ENCODE results near the gene FGR. TPM values are rescaled to one million over a fixed set of nuclear protein-coding genes. Genes with fewer than 3 reads are reported as not detected.

FGR gene
- total RNA-seq, 1 donor from 2014 or later: 28.6 TPM

GRCh38 chr1:27633640-27634176 lies 1.3 kb downstream of the FGR start:
- peaks cover 91% of the 10 kb centered on the region for H3K4me1 Mint-ChIP-seq
- H3K27ac Mint-ChIP-seq: peak overlapping the region; percentile 83
- POLR2A ChIA-PET: interaction anchor here (0.5 to 15.1 kb wide), 3 partner anchors 8 to 26 kb away, joined by 3 to 271 read pairs (median 22); no protein-coding TSS in a partner anchor
- intact Hi-C loops (cut with micrococcal nuclease): loop anchor here (1.0 kb wide), 3 partner anchors 8 to 24 kb away; no protein-coding TSS in a partner anchor
- CTCF ChIA-PET: interaction anchor here (1.8 to 2.2 kb wide), 2 partner anchors 9 to 29 kb away, joined by 5 to 7 read pairs; no protein-coding TSS in a partner anchor
- TF ChIP-seq, protein P1, sequence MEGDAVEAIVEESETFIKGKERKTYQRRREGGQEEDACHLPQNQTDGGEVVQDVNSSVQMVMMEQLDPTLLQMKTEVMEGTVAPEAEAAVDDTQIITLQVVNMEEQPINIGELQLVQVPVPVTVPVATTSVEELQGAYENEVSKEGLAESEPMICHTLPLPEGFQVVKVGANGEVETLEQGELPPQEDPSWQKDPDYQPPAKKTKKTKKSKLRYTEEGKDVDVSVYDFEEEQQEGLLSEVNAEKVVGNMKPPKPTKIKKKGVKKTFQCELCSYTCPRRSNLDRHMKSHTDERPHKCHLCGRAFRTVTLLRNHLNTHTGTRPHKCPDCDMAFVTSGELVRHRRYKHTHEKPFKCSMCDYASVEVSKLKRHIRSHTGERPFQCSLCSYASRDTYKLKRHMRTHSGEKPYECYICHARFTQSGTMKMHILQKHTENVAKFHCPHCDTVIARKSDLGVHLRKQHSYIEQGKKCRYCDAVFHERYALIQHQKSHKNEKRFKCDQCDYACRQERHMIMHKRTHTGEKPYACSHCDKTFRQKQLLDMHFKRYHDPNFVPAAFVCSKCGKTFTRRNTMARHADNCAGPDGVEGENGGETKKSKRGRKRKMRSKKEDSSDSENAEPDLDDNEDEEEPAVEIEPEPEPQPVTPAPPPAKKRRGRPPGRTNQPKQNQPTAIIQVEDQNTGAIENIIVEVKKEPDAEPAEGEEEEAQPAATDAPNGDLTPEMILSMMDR (IDR thresholded peaks at IDR 0.05): no peak
- no peak for DNase-seq
- H3K36me3 Mint-ChIP-seq (ENCODE audit: low read depth): no peaks in the 10 kb centered on the region
- ATAC-seq (ENCODE audit: low read depth): no peak
- H3K4me3 Mint-ChIP-seq: peak overlapping the region; percentile 75
- no peaks in the 10 kb centered on the region for H3K27me3 Mint-ChIP-seq
- H3K9me3 Mint-ChIP-seq: no peaks in the 10 kb centered on the region

DNA sequence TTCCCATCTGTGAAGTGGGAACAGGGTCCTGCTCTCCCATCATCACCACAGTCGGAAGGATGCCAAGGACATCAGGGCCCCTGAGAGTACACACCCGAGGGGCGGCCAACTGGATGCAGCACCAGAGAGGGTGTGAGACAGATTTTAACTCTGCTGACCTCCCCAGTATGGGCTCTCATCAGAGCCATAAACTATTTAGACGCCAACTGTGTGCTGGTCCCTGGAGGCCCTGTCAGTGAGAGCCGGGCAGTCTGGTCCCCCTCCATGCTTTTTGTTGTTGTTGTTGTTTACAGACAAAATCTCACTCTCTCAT lies 1.7 kb downstream of the FGR start:
- ATAC-seq (ENCODE audit: low read depth) (no peak), DNase-seq (no peak)
- ChIA-PET POLR2A (interaction anchor here (0.5 to 15.1 kb wide), 4 partner anchors 8 to 26 kb away, joined by 3 to 271 read pairs (median 18); no protein-coding TSS in a partner anchor), CTCF (interaction anchor here (1.2 to 2.2 kb wide), 3 partner anchors 10 to 31 kb away, joined by 3 to 7 read pairs (median 5); no protein-coding TSS in a partner anchor)
- Mint-ChIP-seq H3K4me1 (peaks cover 92% of the 10 kb centered on the region), H3K27ac (peak overlapping the region; percentile 83), H3K27me3 (no peaks in the 10 kb centered on the region), H3K4me3 (peak overlapping the region; percentile 75), H3K9me3 (no peaks in the 10 kb centered on the region), H3K36me3 (ENCODE audit: low read depth) (no peaks in the 10 kb centered on the region)
- TF ChIP-seq, protein P1 (IDR thresholded peaks at IDR 0.05): no peak
- intact Hi-C loops (cut with micrococcal nuclease): loop anchor here (1.0 kb wide), 2 partner anchors 8 to 24 kb away; no protein-coding TSS in a partner anchor

DNA sequence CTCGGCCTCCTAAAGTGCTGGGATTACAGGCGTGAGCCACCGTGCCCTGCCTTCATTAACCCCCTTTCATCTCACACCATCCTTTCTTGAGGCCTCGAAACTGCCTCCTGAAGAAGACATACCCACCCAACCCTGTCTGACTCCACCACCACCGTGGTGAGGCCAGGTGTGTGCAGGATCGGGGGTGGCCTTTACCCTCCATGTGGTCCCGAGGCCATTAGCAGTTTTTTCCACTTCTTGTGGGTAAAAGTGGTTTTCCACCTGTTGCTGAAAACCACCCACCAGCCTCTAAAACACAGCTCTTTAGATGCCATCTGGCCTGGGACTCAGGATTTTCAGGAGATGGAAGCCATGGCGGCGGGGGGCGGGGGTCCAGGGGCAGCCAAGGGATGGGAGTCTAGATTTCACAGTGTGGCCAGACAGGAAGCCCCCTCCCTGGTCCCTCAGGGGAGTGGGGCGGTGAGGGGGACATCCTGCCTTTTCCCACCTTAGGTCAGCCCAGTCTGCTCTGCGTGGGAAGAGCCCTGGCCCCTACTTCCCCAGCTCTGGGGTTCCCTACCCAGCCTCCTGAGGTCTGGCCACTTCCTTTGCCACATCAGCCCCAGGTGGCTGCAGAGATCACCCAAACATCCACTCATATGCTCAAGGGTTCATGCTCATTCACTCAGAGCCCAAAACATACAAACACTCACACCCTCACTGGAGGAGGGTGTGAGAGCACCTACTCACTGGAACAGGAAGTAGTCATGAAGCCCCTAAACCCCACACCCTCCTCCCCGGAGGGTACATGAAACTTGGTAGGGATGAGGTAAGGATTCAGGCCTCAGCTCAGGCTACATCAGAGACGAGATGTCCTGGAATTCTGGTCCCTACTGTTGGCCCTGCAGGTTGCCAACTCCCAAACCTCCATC lies 2.3 kb downstream of the FGR start:
- ATAC-seq (ENCODE audit: low read depth): peak; percentile 30
- ChIA-PET POLR2A (interaction anchor here (0.5 to 15.1 kb wide), 9 partner anchors 7 to 1344 kb away, joined by 3 to 271 read pairs (median 3); no protein-coding TSS in a partner anchor), CTCF (interaction anchor here (1.2 to 2.2 kb wide), 4 partner anchors 10 to 32 kb away, joined by 3 to 7 read pairs (median 6); no protein-coding TSS in a partner anchor)
- H3K4me1 Mint-ChIP-seq: peaks cover 93% of the 10 kb centered on the region
- no peaks in the 10 kb centered on the region for H3K27me3 Mint-ChIP-seq
- H3K4me3 Mint-ChIP-seq: peak overlapping the region; percentile 75
- intact Hi-C loops (cut with micrococcal nuclease): loop anchor here (1.0 kb wide), 2 partner anchors 7 to 23 kb away; no protein-coding TSS in a partner anchor
- H3K36me3 Mint-ChIP-seq (ENCODE audit: low read depth): no peaks in the 10 kb centered on the region
- DNase-seq: no peak
- TF ChIP-seq, protein P1 (IDR thresholded peaks at IDR 0.05): no peak
- H3K9me3 Mint-ChIP-seq: no peaks in the 10 kb centered on the region
- peak overlapping the region; percentile 83 for H3K27ac Mint-ChIP-seq

DNA sequence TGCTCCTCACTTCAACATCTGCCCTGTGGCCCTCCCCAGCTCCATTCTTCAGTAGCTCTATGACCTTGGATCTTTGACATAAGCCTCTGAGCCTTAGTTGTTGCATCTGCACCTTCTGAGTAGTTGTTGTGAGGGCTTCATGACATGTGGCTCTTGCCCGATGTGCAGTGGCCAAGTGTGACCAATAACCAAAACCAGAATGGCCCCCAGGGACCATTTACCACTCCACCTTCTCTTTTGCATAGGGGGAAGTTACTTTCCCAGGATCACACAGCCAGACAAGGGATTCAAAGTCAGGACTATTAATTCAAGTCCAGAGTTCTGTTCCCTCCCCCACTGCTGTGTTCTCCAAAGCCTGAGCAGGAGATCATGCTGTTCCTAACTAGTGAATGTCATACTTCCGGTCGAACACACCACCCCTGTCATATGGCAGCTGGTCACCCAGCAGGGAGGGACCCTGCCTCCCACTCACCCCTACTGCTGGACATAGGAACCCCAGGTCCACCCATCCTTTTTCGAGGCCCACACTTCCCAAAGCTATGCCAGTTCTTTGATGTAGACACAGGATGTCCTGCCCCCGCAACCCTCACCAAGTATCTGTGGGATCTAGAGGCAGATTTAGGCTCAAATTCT lies 4.0 kb downstream of the FGR start:
- ChIA-PET CTCF (interaction anchor here (0.9 to 2.1 kb wide), 5 partner anchors 23 to 74 kb away, joined by 3 to 14 read pairs (median 3); no protein-coding TSS in a partner anchor), POLR2A (interaction anchor here (0.5 to 15.1 kb wide), 11 partner anchors 9 to 212 kb away, joined by 3 to 271 read pairs (median 5); partner anchors contain the start of genes AHDC1 and PPP1R8)
- intact Hi-C loops (cut with micrococcal nuclease): loop anchor here (1.0 kb wide), 1 partner anchor 28 kb away; no protein-coding TSS in a partner anchor
- Mint-ChIP-seq H3K4me1 (peaks cover 80% of the 10 kb centered on the region), H3K27ac (peak overlapping the region; percentile 83), H3K9me3 (no peaks in the 10 kb centered on the region), H3K27me3 (no peaks in the 10 kb centered on the region), H3K4me3 (peak overlapping the region; percentile 75), H3K36me3 (ENCODE audit: low read depth) (no peaks in the 10 kb centered on the region)
- ATAC-seq (ENCODE audit: low read depth) (peak; percentile 14), DNase-seq (no peak)
- TF ChIP-seq, protein P1 (IDR thresholded peaks at IDR 0.05): no peak

Measured in activated B cell treated with CpG ODN at 0.5 μM for 24 hours (primary cell).